Activated naive CD8-positive, alpha-beta T cell treated with anti-CD3 and anti-CD28 coated beads, Interleukin-2, amount 10 ng/mL, durations not matched to agents 7 days and 5 days (primary cell): ENCODE results near the gene PLEKHG4. TPM values are rescaled to one million over a fixed set of nuclear protein-coding genes. Genes with fewer than 3 reads are reported as not detected.

Experiments
- ATAC-seq: fragments of 150-1000 bp; cut with Tn5 transposase; one replicate; pipeline ENCODE4 v1.10.0; 2021; ENCODE audit warnings: low read depth, moderate library complexity
- POLR2A ChIA-PET: fragments of 350-600 bp; sonication (Branson Sonifier 250); formaldehyde crosslinking; loops from one replicate; lab custom pipeline; 2021; ENCODE audit warnings: antibody characterized with exemption; lab: Charles Lee
- DNase-seq: peaks from one replicate; pipeline ENCODE4 v3.0.0; 2021
- H3K27ac Mint-ChIP-seq: one replicate; pipeline ENCODE4 v1.8.0; 2022; ENCODE audit warnings: mild to moderate bottlenecking, mixed read lengths
- H3K27me3 Mint-ChIP-seq: one replicate; pipeline ENCODE4 v1.8.0; 2022; ENCODE audit warnings: mild to moderate bottlenecking, moderate library complexity, mixed read lengths
- H3K36me3 Mint-ChIP-seq: one replicate; pipeline ENCODE4 v1.8.0; 2021; ENCODE audit warnings: mild to moderate bottlenecking, mixed read lengths
- H3K4me1 Mint-ChIP-seq: one replicate; pipeline ENCODE4 v1.8.0; 2021; ENCODE audit warnings: mixed read lengths
- H3K4me3 Mint-ChIP-seq: one replicate; pipeline ENCODE4 v1.8.0; 2022; ENCODE audit warnings: mild to moderate bottlenecking, moderate library complexity, mixed read lengths
- H3K9me3 Mint-ChIP-seq: one replicate; pipeline ENCODE4 v1.8.0; 2021; ENCODE audit warnings: mixed read lengths
- total RNA-seq, 2 experiments: library from RNA; stranded (reverse); gene quantifications; one replicate each; pipeline ENCODE4 v1.2.3, GENCODE V29; 2021

Gene PLEKHG4
- total RNA-seq, 2 experiments from 2014 or later: 15.7 to 18.2 TPM

GRCh38 chr16:67311607-67312488 lies 32.5 kb downstream of the PLEKHG4 start:
- peaks cover 1% of the 10 kb centered on the region for H3K36me3 Mint-ChIP-seq
- POLR2A ChIA-PET: no interaction called here
- ATAC-seq (peak; percentile 94), DNase-seq (no peak)
- peak overlapping the region; percentile 23 for H3K4me3 Mint-ChIP-seq
- H3K27ac Mint-ChIP-seq: peak overlapping the region; percentile 54
- no peaks in the 10 kb centered on the region for H3K9me3 Mint-ChIP-seq
- H3K27me3 Mint-ChIP-seq: no peaks in the 10 kb centered on the region
- H3K4me1 Mint-ChIP-seq: peaks cover 20% of the 10 kb centered on the region

DNA sequence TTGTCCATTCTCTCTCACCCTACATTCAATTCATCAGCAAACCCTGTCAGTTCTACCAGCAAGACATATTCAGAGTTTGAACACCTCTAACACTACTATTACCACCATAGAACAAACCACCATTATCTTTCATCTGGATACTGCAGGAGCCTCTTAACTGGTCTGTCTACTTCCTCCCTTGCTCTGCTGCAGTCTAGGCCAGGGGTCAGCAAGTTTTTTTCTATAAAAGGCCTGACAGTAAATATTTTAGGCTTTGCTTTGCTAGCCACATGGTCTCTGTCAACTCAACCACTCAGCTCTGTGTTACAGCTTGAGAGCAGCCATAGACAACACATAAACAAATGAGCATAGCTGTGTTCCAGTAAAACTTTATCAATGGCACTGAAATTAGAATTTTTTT lies 33.4 kb downstream of the PLEKHG4 start:
- POLR2A ChIA-PET: no interaction called here
- Mint-ChIP-seq H3K4me3 (no peak overlapping the region), H3K4me1 (peaks cover 20% of the 10 kb centered on the region), H3K36me3 (peaks cover 1% of the 10 kb centered on the region), H3K9me3 (no peaks in the 10 kb centered on the region), H3K27ac (peak overlapping the region; percentile 58), H3K27me3 (peaks cover 3% of the 10 kb centered on the region)
- ATAC-seq (no peak), DNase-seq (no peak)

DNA sequence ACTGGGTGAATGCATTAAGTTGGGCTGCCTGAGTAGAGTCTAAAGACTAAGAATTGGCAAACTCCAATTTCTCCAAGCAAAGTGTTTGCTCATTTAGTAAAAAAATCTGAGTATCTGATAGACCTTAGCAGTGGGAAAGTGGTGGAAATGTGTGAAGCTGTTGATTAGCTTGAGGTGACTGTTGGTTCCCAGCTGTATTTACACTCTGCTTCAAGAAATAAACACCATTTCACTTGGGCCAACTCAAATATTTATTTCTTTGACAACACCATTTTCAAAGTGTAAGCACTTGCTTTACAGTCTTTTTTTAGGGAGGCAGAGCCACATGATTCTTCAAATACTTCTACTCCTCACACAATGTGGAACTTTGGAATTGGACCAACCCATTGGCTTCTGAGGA lies 38.5 kb downstream of the PLEKHG4 start:
- H3K4me1 Mint-ChIP-seq: no peaks in the 10 kb centered on the region
- H3K4me3 Mint-ChIP-seq: no peak overlapping the region
- peaks cover 33% of the 10 kb centered on the region for H3K27me3 Mint-ChIP-seq
- H3K9me3 Mint-ChIP-seq: no peaks in the 10 kb centered on the region
- peaks cover 1% of the 10 kb centered on the region for H3K36me3 Mint-ChIP-seq
- no peak overlapping the region for H3K27ac Mint-ChIP-seq
- ATAC-seq (no peak), DNase-seq (no peak)
- POLR2A ChIA-PET: no interaction called here

GRCh38 chr16:67326115-67326471 lies 46.8 kb downstream of the PLEKHG4 start:
- H3K4me3 Mint-ChIP-seq: peak overlapping the region; percentile 93
- no peaks in the 10 kb centered on the region for H3K9me3 Mint-ChIP-seq
- ATAC-seq: no peak
- DNase-seq: no peak
- H3K27me3 Mint-ChIP-seq: peaks cover 55% of the 10 kb centered on the region
- POLR2A ChIA-PET: interaction anchor here (0.9 kb wide), 1 partner anchor 31 kb away, joined by 5 read pairs; no protein-coding TSS in a partner anchor
- no peaks in the 10 kb centered on the region for H3K36me3 Mint-ChIP-seq
- peak overlapping the region; percentile 81 for H3K27ac Mint-ChIP-seq
- H3K4me1 Mint-ChIP-seq: peaks cover 9% of the 10 kb centered on the region

GRCh38 chr16:67326472-67327309 lies 47.4 kb downstream of the PLEKHG4 start, which contains the start of the genes KCTD19 and LRRC36:
TSS of gene KCTD19 (minus strand) at chr16:67326741. CDS start at chr16:67326707, 34 bp downstream.
TSS of gene LRRC36 (plus strand) at chr16:67326815. CDS start at chr16:67326863, 48 bp downstream.
- no peaks in the 10 kb centered on the region for H3K9me3 Mint-ChIP-seq
- H3K27me3 Mint-ChIP-seq: peaks cover 52% of the 10 kb centered on the region
- peak; percentile 81 for ATAC-seq
- peak within 1 kb of the TSS; percentile 93 for H3K4me3 Mint-ChIP-seq
- H3K4me1 Mint-ChIP-seq: peaks cover 9% of the 10 kb centered on the region
- peak; percentile 82 for DNase-seq
- H3K27ac Mint-ChIP-seq: peak within 1 kb of the TSS; percentile 81
- H3K36me3 Mint-ChIP-seq: no peaks in the 10 kb centered on the region
- POLR2A ChIA-PET: interaction anchor here (0.9 kb wide), 1 partner anchor 30 kb away, joined by 5 read pairs; no protein-coding TSS in a partner anchor

- DNase-seq: no peak
- H3K27me3 Mint-ChIP-seq: peaks cover 47% of the 10 kb centered on the region
- POLR2A ChIA-PET: no interaction called here
- no peak overlapping the region for H3K4me3 Mint-ChIP-seq
- H3K36me3 Mint-ChIP-seq: no peaks in the 10 kb centered on the region
- no peaks in the 10 kb centered on the region for H3K9me3 Mint-ChIP-seq
- peaks cover 9% of the 10 kb centered on the region for H3K4me1 Mint-ChIP-seq
- ATAC-seq: no peak
- no peak overlapping the region for H3K27ac Mint-ChIP-seq
Observed at GRCh38 chr16:67327743-67328142, 48.4 kb downstream of the PLEKHG4 start.

- Mint-ChIP-seq H3K36me3 (no peaks in the 10 kb centered on the region), H3K4me1 (peaks cover 9% of the 10 kb centered on the region), H3K27me3 (peaks cover 31% of the 10 kb centered on the region), H3K4me3 (no peak overlapping the region), H3K9me3 (no peaks in the 10 kb centered on the region), H3K27ac (no peak overlapping the region)
- POLR2A ChIA-PET: no interaction called here
- DNase-seq (no peak), ATAC-seq (no peak)
Observed at GRCh38 chr16:67329901-67330300, 50.6 kb downstream of the PLEKHG4 start.

DNA sequence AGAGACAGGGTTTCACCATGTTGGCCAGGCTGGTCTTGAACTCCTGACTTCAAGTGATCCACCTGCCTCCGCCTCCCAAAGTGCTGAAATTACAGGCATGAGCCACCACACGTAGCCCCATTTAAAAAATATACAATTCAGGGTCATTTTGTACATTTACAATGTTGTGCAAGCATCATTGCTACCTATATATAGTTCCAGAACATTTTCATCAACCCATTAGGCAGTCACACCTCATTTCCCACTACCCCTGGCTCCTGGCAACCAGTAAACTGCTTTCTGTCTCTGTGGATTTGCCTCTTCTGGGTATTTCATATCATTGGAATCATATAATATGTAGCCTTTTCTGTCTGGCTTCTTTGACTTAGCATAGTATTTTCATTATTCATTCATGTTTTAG lies 54.0 kb downstream of the PLEKHG4 start:
- ATAC-seq: no peak
- Mint-ChIP-seq H3K4me1 (no peaks in the 10 kb centered on the region), H3K27me3 (peaks cover 14% of the 10 kb centered on the region), H3K9me3 (peaks cover 3% of the 10 kb centered on the region), H3K36me3 (no peaks in the 10 kb centered on the region), H3K27ac (no peak overlapping the region), H3K4me3 (no peak overlapping the region)
- no peak for DNase-seq
- POLR2A ChIA-PET: no interaction called here

GRCh38 chr16:67336116-67336515 lies 56.8 kb downstream of the PLEKHG4 start:
- H3K36me3 Mint-ChIP-seq: no peaks in the 10 kb centered on the region
- no peaks in the 10 kb centered on the region for H3K4me1 Mint-ChIP-seq
- no peak for DNase-seq
- H3K27me3 Mint-ChIP-seq: peaks cover 13% of the 10 kb centered on the region
- ATAC-seq: no peak
- H3K27ac Mint-ChIP-seq: no peak overlapping the region
- no peak overlapping the region for H3K4me3 Mint-ChIP-seq
- peaks cover 3% of the 10 kb centered on the region for H3K9me3 Mint-ChIP-seq
- POLR2A ChIA-PET: no interaction called here

DNA sequence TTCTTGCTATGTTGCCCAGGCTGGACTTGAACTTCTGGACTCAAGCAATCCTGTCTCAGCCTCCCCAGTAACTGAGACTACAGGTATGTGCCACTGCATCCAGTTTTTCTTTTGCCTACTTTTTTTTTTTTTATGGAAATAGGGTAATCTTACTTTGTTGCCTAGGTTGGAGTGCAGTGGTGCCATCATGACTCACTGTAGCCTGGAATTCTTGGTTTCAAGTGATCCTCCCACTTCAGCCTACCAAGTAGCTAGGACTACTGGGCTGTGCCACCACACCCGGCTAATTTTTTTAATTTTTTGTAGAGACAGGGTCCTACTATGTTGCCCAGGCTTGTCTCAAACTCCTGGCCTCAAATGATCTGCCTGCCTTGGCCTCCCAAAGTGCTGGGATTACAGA lies 57.3 kb downstream of the PLEKHG4 start:
- no peak for DNase-seq

More for the DNA sequence above, 57.3 kb downstream of the PLEKHG4 start:
- ATAC-seq: no peak
- Mint-ChIP-seq H3K4me3 (no peak overlapping the region), H3K36me3 (no peaks in the 10 kb centered on the region), H3K27me3 (peaks cover 13% of the 10 kb centered on the region), H3K4me1 (no peaks in the 10 kb centered on the region), H3K27ac (no peak overlapping the region), H3K9me3 (peaks cover 3% of the 10 kb centered on the region)
- POLR2A ChIA-PET: no interaction called here

Other genes with a start within 250 kb of the PLEKHG4 start
- gene PHAF1, start 169.6 kb upstream of the PLEKHG4 start, total RNA-seq: 10 to 100 TPM; 16.6 to 17.3 TPM
- 10 to 100 TPM in 1 of 2 experiments, 1 to 10 TPM in 1; 9.0 to 10.1 TPM for gene B3GNT9, start 128.5 kb upstream of the PLEKHG4 start, total RNA-seq
- gene TRADD, start 119.6 kb upstream of the PLEKHG4 start, total RNA-seq: 10 to 100 TPM; 77.3 to 81.7 TPM
- 10 to 100 TPM; 34.1 to 41.3 TPM for gene FBXL8, start 119.6 kb upstream of the PLEKHG4 start, total RNA-seq
- 10 to 100 TPM; 61.5 to 76.8 TPM for gene HSF4, start 114.8 kb upstream of the PLEKHG4 start, total RNA-seq
- 10 to 100 TPM; 17.7 to 18.6 TPM for gene NOL3, start 109.0 kb upstream of the PLEKHG4 start, total RNA-seq
- gene MATCAP1, start 95.6 kb upstream of the PLEKHG4 start, total RNA-seq: 10 to 100 TPM; 57.4 to 59.1 TPM
- gene EXOC3L1, start 89.4 kb upstream of the PLEKHG4 start, total RNA-seq: not detected
- gene E2F4, start 87.4 kb upstream of the PLEKHG4 start, total RNA-seq: 100 to 1,000 TPM; 105 to 114 TPM
- gene ELMO3, start 80.4 kb upstream of the PLEKHG4 start, total RNA-seq: 1 to 10 TPM; 7.6 to 9.4 TPM
- 10 to 100 TPM; 30.3 to 30.5 TPM for gene TMEM208, start 52.4 kb upstream of the PLEKHG4 start, total RNA-seq
- 10 to 100 TPM; 92.2 to 92.8 TPM for gene FHOD1, start 32.1 kb upstream of the PLEKHG4 start, total RNA-seq
- gene SLC9A5, start 30.6 kb upstream of the PLEKHG4 start, total RNA-seq: 1 to 10 TPM; 3.5 to 4.5 TPM
- gene KCTD19, start 47.2 kb downstream of the PLEKHG4 start, total RNA-seq: 1 to 10 TPM; 1.2 to 1.6 TPM
- gene LRRC36, start 47.3 kb downstream of the PLEKHG4 start, total RNA-seq: under 1 TPM; 0.28 to 0.64 TPM
- gene TPPP3, start 114.0 kb downstream of the PLEKHG4 start, total RNA-seq: not detected
- gene ZDHHC1, start 136.9 kb downstream of the PLEKHG4 start, total RNA-seq: under 1 TPM; 0.36 to 0.40 TPM
- gene HSD11B2, start 151.6 kb downstream of the PLEKHG4 start, total RNA-seq: not detected
- 10 to 100 TPM; 41.8 to 48.8 TPM for gene ATP6V0D1, start 201.6 kb downstream of the PLEKHG4 start, total RNA-seq
- gene AGRP, start 204.0 kb downstream of the PLEKHG4 start, total RNA-seq: not detected
- gene RIPOR1, start 249.3 kb downstream of the PLEKHG4 start, total RNA-seq: 10 to 100 TPM; 28.7 to 35.7 TPM